NCI-H2196 (cell line): ENCODE data around the gene UVRAG.

Source experiments
- DNase-seq: peaks from one replicate; lab custom pipeline; 2025; ENCODE audit not compliant: unreplicated experiment; lab: John Stamatoyannopoulos, UW

Gene UVRAG

DNA sequence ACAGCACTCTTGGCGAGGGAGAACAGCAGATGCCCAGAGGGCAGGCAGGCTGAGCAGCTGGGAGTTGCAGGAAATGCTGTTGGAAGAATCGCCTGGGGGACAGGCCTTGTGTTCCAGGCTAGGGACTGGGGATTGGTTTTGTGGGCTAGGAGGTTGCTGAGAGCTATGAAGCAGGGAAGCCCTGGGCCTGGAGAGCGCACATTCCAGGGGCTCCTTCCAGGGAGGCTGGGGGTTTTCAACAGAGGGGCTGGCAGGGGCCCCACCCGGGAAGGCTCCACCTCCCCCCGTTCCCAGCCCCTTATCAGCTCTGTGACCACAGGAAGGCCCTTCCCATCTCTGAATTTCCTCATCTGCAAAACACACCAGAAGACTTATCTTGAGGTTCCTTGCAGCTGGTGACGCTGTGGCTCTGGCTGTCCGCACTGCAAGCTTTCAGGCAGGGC is 369.6 kb downstream of the UVRAG start:
- no peak for DNase-seq

DNA sequence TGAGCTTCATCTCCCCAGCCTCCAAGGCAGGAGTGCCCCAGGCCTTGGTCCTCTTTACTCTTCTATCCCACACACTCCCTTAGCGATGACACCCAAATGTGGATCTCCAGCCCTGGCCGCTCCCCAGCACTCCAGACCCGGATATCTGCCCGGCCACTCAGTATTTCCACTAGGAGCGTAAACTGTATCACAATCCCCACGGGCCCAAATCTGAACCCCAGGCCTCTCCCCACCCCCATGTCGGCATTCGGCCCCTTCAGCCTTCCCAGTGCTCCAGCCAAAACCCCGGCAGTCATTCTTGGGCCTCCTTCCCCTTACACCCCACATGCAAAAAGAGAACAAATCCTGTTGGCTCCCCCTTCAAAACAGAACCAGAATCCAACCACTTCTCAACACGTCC is 370.5 kb downstream of the UVRAG start:
- no peak for DNase-seq

DNA sequence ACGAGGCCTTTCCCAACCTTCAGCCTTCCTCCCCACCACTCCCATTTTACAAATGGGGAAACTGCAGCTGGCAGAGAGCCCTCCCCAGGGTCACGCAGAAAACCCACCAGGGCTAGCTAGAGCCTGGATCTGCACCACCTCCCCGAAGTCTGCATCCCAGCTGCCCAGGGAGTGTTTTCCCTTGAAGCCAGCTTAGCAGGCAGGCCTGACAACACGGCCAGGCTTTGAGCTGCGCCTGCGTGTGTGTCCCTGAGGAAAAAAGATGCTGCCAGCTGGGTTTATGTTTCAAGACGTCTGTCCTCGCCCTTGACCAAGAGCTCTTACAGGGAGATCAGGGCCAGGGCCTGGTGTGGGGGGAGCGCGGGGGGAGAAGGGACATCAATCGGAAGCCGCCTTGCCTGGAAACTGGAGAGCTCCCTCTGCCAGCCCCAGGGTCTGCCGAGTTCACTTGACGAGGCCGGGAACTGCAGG is 371.0 kb downstream of the UVRAG start:
- DNase-seq, result no peak

DNA sequence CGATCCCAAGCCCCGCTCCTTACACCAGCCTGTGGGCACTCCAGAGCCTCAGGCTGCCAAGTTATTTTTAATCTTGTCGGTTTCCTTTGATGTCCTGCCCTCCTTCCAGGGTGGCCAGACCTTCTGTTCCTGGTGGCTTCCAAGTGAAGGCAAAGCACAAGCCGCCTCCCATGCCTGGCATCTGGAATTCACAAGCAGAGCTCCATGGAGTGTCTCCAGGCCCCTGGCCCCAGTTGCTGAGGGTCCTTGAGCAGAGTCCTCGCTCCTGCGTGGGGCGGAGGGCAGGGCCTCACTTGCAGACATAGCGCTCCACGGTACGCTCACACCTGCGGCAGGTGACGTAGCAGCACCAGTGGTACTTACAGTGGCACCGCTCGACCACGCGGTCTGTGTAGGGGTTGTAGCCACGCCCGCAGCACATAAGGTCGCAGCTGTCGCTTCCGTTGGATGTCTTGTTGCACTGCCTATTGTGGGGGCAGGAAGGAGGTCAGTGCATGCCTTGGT is 371.8 kb downstream of the UVRAG start:
- no peak for DNase-seq

DNA sequence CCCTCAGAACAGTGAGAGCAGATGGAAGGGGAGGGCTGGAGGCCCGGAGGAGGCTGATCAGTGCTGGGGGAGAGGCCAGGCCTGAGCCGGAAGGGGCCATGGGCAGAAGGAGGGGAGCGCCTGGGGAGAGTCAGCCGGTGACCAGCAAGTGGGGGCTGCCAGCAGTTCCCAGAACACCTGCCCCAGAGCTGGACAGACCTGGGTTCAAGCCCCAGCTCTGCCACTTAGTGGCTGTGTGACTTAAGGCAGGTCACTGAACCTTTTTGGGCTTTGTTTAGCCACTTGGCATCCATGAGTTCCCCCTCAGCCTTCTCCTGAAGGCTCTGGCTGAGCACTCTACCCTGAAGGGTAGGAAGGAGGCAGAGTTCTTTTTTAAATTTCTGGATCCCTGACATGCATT is 373.9 kb downstream of the UVRAG start:
- DNase-seq, result no peak

DNA sequence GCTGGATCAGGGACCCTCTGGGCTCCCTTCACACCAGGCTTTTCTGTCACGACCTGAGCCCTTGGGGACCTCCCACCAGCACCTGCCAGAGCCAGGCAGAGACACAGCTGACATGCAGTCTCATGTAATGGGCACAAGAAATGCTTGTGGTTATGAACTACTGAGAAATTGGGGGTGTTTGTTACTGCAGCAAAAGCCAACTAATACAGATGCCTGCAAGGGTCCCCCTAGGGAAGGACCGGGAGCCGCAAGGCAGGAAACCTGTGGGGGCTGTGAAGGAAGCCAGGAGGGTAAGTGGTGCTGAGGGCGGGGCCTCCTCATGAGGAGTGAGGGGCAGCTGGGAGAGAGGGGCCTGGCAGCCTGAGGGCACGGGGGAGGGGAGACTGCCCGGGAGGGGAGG is 374.7 kb downstream of the UVRAG start:
- no peak for DNase-seq

DNA sequence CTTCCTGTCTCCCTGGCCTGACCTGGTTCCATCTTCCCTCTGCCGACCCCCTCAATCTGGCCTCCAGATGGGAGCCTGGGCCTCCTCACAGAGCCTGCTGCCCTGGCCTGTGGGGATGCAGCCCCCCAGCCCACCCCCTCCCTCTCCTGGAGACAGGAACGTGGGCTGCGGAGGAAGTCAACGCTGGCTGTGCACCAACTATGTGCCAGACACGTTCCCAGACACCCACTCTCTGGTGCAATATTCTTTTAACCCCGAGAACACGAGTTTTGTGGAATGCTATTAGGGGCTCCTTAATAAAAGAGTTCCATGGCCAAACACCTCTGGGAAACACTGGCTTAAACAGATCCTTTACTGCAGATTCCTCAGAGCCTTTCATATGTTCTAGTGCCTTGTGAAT is 375.4 kb downstream of the UVRAG start:
- DNase-seq, result no peak
